HTERT RPE-1 (cell line): ENCODE measurements around the gene LRRN3.

Experiments used
- in situ Hi-C: fragments of 300-500 bp; cut with MboI; formaldehyde crosslinking; loops from 4 replicates; pipeline ENCODE4 v1.14.3; 2020; ENCODE audit warnings: low sequenced_read_pairs

Gene LRRN3

DNA sequence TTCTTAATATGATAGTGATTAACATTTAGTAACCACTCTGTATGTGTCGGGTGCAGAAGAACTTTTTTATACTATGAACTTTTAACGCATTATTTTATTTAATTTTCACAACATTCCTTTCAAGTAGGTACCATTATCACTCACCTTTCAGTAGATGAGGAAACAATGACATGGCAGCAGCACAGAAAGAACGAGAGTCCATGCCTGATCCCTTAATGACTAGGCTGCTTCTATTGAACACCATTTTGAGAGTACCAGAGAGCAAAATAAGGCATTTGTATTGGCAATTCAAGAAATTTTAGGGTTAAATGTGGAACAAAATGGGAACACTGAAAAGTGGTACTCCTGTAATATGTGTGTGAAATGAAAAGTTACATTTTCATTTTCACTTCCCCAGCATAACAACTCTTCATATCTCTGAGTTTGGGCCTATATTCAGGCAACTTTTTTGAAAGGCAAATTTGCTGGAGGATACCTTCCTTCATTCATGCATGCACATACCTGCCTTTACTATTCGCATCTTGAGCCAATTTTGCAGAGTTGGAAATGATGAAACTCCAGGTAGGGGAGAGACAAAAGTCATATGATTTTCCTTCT is 12.8 kb downstream of the LRRN3 start:
- in situ Hi-C loops = no loop called here

DNA sequence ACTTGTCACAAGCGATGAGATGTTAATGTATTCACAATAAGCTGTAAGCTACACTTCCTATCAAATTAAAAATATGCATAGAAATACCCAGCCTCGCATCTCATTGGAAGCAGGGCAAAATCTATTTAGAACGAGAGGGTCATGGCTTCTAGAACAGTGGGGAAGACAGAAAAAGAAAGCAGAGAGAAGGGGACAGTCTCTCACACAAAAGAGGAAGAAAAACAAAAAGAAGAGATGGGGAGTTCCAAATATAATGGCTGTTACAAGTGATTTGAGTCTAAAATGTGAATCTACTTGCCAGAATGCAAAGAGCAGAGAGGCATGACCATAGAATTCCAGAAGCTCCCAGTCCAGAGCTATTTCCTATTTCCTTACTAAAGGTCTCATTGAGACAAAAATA is 13.8 kb downstream of the LRRN3 start:
- in situ Hi-C loops = no loop called here

DNA sequence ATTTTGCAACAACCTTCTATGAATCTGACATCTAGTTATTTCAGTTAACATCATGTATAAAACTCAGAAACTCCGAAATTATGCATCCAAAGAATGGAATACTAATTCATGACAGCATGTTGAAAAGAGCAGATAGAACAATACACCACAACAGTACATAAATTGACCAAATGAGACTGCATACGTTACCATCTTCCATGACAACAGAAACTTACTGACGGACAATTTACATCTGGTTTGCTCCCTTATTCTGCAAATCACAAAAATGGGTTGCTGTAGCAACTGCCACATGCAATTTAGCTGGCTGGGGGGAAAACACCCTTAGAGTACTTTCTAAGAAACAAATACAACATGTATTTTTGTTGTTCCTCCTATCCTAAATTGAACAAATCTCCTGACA is 14.3 kb downstream of the LRRN3 start:
- in situ Hi-C loops = no loop called here

DNA sequence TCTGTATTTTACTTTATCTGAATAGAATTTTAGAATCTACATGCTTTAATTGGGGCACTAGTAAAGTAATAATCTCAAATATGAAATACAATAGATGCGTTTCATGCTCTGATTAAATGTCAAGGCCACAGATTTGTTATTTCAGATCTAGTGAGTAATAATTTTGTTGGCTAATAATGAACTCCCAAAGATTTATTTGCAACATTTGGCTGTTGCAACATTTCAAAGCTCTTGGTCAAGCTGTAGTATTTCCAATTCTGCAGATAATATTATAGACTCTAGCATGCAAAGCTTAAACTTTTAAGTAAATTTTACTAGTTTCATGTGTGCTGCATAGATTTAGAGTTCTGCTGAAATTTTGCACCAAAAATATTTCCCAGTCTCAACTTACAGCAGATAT is 16.7 kb downstream of the LRRN3 start:
- in situ Hi-C loops = no loop called here

DNA sequence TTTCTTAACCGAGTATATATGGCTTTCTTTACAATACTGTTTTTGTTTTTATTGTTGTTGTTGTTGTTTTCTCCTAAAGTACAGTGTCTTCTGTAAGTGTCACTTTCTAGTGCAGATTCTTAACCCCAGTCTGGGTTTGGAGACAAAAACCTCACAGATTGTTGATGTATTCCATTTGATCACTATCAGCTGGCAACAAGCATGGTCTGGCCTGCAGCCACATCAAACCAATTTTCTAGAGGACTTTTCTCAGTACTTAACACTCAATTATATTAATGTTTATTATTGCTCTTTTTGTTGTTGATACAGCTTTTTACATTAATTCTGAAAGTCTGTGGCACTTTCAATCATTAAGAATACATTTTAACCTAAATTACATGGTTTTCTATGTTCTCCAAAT is 17.1 kb downstream of the LRRN3 start:
- in situ Hi-C loops = no loop called here

DNA sequence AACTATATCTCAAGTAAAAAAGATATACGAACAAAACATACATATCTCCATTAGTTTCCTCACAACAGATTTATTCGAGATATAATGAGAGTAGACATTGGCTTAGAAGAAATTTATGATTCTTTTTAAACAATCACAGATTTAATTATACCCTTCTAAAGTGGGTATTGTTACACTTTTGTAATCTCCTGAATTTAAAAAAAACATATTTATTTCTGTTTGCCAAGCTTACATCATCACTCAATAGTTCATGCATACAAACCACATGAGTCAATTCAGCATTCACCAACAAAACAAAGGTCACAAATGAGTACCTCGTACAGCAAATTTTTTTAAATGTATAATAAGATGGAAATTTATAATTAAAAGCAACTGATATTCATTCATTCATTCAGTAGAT is 17.6 kb downstream of the LRRN3 start:
- in situ Hi-C loops = no loop called here

DNA sequence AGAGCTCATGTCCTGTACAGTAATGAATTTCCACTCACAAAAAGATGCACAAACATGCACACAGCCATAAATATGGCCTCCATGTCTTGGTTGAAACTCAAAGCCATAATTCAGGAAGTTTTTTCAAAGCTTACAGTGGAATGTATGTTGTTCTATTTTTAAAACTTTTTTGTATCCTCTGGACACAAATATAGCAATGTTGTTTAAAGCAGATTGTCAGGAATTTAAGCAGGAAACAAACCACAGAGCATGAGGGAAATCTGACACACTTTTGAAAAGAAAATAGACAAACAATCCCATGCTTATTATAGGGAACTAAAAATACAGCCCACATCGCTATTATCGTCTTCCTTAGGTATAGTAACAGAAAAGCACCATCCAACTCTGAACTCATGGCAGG is 21.5 kb downstream of the LRRN3 start:
- in situ Hi-C loops = no loop called here

DNA sequence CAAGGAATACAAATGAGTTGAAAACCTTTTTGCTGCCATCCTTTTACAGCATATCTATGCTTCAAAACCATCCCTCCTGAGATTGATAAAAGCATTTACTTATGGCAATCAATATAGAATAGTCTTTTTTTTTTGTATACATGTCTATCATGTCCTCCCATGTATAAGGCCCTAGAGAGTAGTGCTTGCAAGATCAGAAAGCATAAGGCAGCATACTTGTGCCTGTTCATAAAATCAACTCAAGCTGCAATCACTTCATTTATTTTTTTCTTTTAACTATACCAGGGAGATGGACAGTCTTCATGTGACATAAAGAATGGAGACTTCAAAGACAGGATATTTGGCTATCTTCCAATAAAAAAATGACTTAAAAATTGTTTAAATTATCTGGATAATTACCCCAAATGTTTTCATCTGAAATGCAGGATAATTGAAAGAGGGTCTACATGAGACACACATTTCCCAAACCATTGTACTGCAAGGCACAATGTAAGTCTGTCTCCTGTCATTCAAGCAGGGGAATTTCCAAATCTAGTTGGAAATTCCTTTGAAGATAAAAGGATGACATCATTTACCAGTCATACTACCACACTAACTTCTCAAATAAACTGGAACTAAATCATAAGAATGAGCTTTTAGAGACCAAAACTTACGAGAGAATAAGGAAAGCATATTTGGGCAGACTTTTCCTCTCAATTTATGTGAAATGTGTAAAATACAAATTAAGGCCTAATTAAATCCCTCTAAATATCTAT is 22.5 kb downstream of the LRRN3 start:
- in situ Hi-C loops = no loop called here

DNA sequence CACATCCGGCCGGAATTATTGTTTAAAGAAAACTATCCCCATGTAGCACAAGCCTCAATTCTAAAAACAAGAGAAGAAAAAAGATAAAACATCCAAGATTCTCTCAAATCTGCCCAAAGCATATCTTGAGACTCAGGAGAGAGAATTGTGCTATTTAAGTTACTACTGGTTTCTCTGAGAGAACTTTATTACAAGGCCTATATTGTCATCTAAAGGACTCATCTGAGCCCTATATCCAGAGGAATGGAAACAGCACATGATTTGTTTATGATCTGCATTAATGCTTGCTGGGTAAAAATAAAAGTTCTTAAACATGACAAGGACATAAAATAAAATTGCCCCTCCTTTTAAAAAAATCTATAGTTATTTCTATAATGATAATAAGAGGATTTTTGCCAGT is 25.0 kb downstream of the LRRN3 start:
- in situ Hi-C loops = no loop called here

DNA sequence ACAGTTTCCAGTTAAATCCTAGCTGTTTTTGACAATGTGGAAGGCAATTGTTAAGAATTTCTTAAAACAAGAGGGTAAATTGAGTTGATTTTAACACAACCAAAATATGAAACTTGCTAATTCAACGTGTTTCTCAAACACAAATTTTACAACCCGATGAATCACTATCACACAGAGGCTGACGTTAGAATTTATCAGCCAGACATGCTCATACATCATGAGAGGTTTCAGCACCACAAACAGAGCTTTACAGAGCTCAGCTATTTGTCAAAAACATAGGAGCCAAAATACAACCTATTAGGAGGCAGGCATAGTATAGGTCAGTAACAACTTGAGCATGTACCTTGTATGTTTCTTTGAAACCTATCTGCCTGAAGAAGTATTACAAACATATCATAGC is 36.1 kb downstream of the LRRN3 start:
- in situ Hi-C loops = no loop called here

DNA sequence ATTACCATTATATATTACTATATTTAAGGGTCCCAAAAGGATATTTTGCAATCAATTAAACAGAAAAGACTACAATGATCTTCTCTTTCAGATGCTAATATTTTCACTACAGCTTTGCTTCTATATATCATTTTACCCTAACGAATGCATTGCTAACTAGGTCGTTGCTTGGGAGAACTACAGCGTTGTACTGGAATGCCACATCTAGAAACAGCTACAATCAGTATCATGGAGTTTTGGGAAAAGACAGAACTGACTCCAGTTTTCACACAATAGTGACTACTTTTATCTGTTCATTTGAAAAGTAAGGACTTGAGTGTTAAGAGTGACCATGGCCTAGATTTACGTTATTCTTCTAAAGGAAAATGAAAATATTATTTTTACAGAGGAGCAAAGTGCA is 38.5 kb downstream of the LRRN3 start:
- in situ Hi-C loops = no loop called here

DNA sequence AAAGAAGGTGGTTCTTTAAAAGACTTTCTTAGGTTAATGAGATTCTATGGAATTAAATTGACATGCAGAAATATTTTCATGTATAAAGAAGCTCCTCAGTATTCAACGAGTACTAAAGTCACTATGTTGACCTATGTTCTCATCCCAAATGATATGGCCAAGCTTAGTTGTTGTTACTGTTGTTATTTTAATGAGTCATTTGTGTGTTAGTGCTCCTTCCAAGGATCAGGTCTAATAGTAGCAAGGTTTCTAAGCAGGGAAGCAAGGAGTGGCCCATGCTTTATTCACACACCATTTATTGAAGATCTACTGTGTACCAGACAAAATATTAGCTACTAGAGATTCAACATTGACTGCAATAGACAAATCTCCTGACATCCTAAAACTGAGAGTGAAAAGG is 41.9 kb downstream of the LRRN3 start:
- in situ Hi-C loops = no loop called here

DNA sequence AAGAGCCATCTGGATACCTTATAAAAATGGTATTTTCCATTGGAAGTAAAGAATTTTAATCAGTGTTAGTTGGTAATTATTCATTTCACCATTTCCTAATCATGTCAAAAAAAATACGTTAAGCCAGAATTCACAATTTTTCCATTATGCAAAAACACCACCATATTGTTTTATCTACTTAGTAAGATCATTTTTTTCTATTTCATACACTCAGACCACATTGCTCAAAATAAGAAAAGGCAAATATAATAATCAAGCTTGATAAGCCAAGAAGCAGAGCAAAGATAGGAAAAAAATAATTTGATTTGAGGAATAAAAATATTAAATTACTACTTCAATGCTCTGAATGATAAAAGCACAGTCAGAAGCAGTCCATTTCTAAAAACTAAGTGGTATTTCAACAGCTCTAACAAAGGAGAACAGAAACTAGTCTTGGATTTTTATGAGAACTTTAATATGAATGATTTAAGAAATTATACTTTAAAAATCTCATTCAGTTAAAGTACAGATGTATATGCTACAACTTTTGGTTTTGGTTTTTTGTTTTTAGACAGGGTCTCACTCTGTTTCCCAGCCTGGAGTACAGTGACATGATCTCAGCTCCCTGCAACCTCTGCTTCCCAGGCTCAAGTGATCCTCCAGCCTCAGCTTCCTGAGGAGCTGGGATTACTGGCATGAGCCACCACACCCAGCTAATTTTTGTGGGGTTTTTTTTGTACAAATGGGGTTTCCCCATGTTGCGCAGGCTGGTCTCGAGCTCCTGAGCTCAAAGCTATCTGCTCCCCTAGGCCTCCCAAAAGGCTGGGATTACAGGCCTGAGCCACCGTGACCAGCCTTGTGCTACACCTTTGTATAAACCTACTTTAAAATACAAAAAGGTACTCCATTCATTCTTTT is 46.6 kb downstream of the LRRN3 start:
- in situ Hi-C loops = no loop called here

DNA sequence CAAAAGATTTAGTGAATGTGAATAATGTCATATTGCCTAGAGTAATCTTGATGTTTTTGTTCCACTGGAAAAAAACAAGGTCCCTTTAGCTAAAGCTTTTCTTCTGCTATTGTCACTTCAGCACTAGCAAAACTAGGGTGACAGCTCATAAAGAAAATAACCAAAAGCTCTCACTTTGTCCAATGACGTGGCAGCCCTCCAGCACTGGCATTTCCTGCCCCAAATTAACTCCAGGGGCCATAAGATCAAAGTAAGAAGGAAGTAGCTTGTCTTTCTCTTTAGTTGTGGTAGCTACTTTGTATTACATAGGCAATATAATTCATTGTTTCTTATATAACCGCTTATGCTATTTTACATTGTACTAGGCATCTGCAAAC is 47.3 kb downstream of the LRRN3 start:
- in situ Hi-C loops = no loop called here

DNA sequence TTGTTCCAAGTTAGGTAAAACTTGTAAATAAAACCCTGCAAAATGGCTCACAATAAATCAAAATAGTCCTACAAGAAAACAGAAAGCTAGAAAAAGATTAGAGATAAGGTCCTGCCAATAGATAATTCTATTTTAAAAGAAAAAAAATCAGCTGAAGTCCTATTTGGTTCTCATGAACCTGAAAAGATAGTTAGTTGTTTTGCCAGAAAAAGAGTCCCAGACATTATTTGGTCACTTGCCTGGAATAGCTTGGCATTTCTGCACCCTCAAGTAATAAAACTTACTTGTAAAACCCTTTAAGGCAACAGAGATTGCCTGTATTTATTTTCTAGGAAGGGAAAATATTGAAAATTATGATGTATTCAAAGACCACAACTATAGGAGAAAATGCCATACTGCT is 47.7 kb downstream of the LRRN3 start:
- in situ Hi-C loops = no loop called here

DNA sequence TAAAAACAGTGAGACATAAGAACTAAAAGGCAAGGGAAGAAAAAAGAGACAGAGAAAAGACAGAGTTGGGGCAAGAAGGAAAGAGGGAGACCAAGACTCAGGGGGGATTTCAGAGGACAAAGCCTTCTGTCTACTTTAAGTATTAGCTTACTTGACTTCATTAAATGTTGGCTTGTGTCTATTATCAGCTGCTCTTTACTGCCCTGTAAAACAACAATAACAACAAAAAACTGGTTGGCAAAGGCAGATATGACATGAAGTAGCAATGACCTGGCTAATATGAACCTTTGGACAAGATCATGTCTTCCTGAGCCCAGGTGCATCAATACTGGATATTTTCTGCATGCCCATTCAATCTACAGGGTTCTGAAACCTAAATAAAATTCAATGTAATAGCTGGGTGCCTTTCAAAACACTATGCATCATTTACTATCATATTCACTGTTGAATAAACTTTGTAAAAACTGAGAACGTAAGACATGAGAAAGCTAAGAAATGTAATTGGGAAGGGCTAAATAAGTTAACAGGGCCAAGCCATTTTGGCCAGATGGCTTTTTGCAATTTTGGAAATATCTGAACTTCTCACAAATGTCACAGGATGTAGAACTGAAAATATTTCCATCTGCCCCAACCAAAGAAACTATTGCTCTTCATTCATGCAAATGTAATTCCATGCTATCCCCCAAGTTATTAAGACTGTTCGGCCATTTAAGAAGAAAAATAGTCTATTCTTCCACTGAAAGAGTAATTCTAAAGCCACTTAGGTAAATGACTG is 49.4 kb downstream of the LRRN3 start:
- in situ Hi-C loops = no loop called here

DNA sequence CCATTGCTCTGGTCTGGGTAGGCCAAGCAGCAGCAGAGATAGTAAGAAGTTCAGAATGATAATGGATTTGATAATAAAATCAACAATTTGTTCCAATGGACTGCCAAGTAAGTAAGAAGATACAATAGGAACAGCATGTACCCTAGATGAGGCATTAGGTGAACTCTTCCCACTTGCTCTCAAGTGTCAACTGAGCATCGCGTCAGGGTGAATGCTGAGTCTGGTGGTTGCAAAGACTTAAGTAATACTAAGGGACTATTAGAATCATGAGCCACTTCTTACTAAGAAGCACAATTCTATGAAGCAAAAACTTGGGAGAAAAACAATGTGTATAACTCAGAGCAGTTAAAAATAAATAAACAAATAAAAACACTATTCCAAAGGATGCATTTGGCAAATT is 54.5 kb downstream of the LRRN3 start:
- in situ Hi-C loops = no loop called here

DNA sequence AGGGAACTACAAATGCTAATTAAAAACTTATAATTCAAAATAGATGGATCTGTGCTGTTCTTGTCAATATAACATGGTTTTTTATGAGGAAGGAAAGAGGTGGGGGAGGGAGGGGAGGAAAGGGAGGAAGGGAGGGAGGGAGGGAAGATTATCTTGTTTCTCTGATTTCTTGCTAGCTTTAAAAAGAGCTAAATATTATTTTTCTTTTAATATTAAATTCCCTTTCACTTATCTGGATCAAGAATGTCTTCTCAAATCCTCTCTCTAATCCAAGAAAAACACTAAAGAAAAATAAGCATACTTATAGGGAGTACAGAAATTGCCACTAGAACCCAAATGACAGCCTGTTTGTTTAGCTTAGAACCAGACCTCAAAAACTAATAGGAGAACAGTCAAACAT is 55.2 kb downstream of the LRRN3 start:
- in situ Hi-C loops = no loop called here

DNA sequence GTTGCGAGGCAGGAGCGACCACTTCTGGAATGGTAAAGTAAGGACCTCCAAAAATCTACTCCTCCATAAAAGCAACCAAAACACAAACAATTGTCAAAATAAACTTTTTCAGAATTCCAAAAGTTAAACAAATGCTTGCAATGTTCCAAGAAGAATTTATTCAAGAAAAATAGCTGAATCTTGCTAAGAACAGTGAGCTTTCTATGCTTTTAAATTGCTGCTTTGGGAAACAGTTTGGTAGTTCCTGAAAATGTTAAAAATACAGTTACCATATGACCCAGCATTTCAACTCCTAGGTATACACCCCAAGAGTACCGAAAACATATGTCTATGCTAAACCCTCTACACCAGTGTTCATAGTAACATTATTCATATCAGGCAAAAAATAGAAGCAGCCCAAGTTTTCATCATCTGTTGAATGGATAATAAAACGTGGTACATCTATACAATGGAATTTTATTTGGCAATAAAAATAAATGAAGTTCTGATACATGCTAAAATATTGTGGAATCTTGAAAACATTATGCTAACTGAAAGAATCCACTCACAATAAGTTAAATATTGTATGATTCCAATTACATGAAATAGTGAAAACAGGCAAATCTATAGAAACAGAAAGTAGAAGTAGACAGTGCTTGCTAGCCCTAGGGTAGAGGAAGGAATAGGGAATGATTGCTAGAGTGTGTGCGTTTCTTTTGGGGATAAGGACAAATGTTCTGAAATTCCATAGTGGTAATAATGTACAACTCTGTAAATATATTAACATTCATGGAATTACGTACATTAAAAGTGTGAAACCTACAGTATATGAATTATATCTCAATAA is 57.0 kb downstream of the LRRN3 start:
- in situ Hi-C loops = no loop called here

DNA sequence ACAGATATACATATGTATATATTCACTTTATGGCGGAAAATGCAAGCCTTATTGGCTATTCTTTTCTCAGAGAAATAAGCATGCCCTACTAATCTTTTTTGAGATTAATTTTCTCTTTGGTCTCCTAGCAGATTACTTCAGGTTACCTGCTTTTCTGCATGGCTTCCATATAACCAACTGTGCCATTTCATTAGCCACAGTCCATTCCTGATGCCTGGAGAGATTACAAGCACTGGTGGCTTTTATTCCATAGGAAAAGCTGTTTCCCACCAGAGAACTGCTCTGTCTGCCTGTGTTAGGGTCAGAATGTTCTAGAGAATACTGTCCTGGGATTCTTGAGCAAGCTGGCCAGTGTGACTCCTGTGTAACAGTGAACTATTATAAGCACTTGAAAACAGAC is 59.8 kb downstream of the LRRN3 start:
- in situ Hi-C loops = no loop called here
